Right renal cortex interstitium (tissue), 3 donors: Measurements from ENCODE around the gene PPP1R15B. TPM values are rescaled to one million over a fixed set of nuclear protein-coding genes. Genes with fewer than 3 reads are reported as not detected.

Source experiments
- polyA plus RNA-seq, 3 donors: library from polyadenylated mRNA; unstranded; fragments of 120-200 nt; gene quantifications; one replicate each; pipeline ENCODE4 v1.2.1, GENCODE V29; 2013; ENCODE audit not compliant: insufficient read length in 3 of 3

PPP1R15B gene
- polyA plus RNA-seq, 3 donors, result 39.7 to 43.2 (median 39.7) TPM

Other genes starting within 250 kb of the PPP1R15B start
- gene REN, start 245.5 kb downstream of the PPP1R15B start, polyA plus RNA-seq, result 100 to 1,000 TPM in 2 of 3 donors, 10 to 100 TPM in 1; 64.3 to 197 (median 111) TPM
- 1 to 10 TPM in 2 of 3 donors, under 1 TPM in 1; 0.35 to 1.4 (median 1.3) TPM for gene KISS1, start 215.3 kb downstream of the PPP1R15B start, polyA plus RNA-seq
- 1 to 10 TPM; 2.8 to 4.1 (median 3.7) TPM for gene GOLT1A, start 197.8 kb downstream of the PPP1R15B start, polyA plus RNA-seq
- 10 to 100 TPM; 37.8 to 45.2 (median 39.7) TPM for gene PLEKHA6, start 51.9 kb downstream of the PPP1R15B start, polyA plus RNA-seq
- 10 to 100 TPM; 13.6 to 16.2 (median 14.9) TPM for gene PIK3C2B, start 83.0 kb upstream of the PPP1R15B start, polyA plus RNA-seq
- gene MDM4, start 104.6 kb upstream of the PPP1R15B start, polyA plus RNA-seq, result 10 to 100 TPM; 22.0 to 26.6 (median 25.0) TPM